ENCODE measurements around the gene UCKL1.
A peak's percentile ranks its signal among the peaks of the same experiment; 100 is the strongest.
"Not testable (repeated sequence)": the region's sequence is repeated elsewhere in the genome, so short reads cannot be mapped to it uniquely, and the experiment has no call there.

The UCKL1 gene

GRCh38 chr20:63942969-63943807, 13.0 kb downstream of the UCKL1 start:
- DNase-seq, result no peak

GRCh38 chr20:63942250-63942951, 13.8 kb downstream of the UCKL1 start:
- DNase-seq, result peak; percentile 49 to 76 (median 59)

DNA sequence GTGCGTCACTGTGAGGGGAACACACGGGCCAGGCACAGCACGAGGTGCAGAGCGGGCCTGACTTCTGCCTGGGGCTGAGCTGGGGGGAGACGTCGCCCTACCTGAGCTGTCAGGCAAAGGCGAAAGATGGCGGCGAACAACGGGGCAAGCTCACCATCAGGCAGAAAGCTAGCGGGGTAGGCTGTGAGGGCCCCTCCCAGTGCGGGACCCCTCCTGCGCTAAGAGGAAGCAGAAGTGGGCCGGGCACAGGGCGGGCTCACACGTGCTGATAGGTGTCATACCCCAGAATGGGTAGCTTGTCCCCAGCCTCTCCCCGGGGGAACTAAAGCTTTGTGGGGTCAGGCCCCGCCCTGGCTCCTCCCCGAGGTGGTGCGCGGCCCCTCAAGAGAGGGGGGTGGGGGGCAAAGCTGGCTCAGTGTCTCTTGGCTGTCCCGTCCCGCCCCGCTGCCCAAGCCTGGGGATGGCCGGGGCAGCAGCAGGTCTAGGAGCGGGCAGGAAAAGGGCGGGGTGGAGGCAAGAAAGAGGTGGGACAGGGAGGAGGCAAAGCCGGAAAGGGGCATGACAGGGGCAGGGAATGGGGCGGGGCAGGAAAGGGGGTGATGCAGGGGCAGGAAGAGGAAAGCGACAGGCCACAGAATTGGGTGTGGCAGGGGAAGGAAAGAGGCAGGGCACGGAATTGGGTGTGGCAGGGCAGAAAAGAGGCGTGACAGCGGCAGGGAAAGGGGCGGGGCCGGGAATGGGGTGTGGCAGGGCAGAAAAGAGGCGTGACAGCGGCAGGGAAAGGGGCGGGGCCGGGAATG, 14.7 kb downstream of the UCKL1 start:
- peak; percentile 62 to 84 (median 77) for DNase-seq

DNA sequence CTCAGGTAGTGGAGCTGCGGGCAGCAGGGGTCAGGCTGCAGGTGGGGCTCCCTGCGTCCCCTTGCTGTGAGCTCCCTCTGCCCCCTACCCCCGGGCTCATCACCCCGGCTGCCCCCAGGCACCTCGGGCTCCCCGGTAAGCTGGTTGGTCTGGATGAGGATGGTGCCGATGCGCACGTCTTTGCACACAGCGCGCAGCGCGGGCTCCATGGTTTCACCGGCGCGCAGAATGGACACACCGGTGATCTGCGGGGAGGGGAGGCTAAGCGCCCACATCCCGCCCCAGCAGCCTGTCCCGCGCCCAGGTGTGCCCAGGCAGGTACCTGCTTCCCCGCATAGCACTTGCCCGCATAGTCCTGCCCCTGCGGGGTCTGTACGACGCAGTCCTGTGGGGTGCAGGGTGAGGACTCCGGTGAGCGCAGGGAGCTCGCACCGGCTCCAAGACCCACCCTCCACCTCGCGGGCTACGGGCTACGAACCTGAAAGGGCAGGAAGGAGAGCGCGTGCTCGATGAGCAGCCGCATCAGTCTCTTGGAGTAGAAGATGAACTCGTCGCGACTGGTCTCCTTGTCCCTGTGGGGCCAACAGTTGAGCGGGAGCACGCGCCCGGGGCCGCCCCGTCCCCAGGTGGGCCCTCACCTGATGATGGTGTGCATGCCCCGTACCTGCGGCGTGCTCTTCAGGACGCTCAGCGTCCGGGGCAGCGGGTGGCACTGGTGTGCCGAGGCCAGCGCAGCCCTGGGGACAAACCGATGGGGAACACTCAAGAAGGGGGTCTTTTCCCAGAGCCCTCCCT, 15.5 kb downstream of the UCKL1 start:
- no peak for DNase-seq

DNA sequence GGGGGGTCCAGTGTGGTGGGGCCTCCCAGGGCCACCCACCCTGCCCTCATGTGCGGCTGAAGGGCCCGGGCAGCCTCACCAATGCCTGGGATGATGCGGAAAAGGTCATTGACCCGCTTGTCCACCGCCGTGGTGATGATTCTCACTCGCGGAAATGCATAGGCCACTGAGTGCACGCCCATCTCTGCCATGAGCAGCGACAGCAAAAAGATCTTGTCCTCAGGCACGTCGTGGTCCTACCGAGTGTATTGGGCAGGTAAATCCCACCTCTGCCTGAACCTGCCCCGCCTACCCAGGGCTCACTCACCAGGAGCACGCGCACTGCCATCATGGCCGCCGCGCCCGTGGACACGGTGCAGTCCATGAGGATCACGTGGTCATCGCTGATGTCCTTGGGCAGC, 16.1 kb downstream of the UCKL1 start:
- DNase-seq, result no peak

DNA sequence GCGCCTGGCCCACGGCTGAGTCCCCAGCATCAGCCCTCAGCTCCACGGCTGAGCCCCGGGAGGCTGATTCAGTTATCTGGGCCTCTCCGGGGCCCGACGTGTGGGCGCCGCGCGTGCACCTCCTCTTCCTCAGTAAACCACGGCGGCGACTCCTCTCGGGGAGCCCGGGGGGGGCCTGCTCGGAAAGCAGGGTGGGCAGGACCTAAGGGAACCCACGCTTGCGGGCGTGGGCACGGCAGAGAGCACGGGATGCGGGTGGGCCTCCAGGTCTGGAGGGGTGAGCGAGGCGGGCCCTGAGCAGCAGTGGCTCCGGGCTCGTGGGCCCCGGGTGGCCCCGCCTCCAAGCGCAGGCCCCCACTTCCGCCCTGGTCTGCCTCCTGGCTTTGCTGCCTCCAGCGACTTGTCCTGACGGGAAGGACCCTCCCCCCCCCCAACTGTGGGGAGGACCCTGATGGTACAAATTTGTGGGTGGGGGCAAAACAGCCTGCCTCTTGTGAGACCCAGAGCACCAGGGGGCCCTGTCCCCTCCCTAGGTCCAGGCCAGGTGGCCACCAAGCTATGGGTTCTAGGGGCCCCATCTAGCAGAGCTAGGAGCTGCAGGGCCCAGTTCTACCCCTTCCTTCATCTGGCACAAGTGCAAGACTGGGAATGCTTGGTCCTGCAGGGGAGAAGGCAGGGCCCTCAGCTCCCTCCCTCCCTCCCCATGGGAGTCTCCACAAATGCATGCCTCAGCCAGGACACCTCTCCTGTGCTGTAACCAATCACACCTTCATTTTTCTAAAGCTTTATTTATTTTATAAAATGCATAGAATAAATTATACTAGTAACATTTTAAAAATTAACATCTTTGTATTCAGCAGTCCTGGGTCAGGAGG, 16.9 kb downstream of the UCKL1 start:
- DNase-seq, result no peak

GRCh38 chr20:63937596-63937995, 18.6 kb downstream of the UCKL1 start:
- DNase-seq, result no peak

DNA sequence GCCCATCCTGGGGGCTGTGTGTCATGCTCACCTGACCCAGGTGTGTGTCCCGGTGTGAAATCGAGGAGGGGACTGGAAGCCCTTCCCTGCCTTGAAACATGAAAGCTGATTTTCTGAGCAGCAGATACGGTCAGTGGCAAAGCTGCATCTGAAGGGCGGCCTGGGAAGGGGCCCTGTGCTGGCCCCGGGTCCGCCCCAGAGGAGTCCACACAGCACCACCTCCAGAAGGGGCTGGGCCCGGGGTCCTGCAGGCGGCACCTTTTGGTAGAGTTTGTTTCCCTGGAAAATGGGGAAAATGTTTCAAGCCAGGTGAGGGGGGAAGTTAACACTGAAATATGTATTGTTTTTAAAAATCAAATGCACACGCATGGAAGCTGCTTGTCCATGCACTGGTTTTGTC, 20.8 kb downstream of the UCKL1 start:
- DNase-seq, result no peak

DNA sequence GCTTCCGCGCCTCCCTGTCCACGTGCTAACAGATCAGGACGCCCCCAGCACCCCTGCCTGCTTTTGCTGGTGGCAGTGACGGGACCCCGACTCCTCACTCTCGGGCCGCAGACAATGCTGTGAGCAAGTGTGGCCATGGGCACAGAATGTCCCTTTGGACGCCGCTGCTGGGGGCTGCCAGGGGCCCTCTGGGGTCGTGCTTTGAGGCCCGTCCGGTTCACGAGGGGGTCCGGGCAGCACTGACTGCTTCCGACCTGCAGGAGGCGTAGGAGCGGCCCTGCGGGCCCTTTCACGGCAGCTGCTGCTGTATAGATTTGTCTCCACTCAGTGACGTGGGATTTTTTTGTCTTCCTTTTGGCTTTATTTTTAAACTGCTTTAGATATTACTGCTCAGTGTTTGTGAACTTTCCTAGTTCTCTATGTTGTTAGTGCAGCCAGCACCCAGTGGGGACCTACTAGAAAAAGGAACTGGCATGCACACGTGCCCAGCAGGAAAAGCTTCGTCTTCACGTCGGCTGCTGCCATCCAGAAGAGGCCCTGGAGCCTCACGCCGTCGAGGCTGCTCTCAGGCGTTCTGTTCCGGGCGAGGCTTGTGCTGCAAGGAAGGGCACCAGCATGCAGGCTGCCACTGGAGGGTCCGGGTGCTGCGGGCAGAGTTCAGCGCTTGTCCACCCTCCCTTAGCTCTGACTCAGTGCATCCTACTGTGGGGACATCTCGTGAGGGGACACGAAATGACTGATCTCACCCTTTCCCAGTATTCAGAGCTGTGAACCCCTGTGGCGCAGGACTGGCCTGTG, 21.7 kb downstream of the UCKL1 start:
- no peak for DNase-seq

DNA sequence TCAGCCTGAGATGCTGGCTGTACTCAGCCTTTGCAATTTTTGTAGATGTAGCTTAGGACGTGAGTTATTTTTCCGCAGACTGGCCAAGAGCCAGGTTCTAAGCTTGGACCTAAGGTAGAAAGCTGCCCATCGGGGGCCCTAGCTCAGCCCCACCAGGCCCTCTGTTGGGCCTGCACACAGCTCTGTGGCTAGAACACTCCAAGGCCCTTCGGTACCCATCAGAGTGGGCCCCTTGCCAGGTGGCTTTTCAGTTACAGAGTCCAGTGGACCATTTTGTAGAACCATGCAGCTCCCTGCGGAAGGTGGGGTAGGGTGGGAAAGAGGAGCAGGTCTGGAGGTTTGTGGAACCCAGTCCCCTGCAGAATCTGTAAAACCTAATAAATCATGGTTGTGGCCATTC, 22.6 kb downstream of the UCKL1 start:
- no peak for DNase-seq

- DNase-seq, result no peak
Measured at GRCh38 chr20:63932606-63933160, 23.5 kb downstream of the UCKL1 start.

DNA sequence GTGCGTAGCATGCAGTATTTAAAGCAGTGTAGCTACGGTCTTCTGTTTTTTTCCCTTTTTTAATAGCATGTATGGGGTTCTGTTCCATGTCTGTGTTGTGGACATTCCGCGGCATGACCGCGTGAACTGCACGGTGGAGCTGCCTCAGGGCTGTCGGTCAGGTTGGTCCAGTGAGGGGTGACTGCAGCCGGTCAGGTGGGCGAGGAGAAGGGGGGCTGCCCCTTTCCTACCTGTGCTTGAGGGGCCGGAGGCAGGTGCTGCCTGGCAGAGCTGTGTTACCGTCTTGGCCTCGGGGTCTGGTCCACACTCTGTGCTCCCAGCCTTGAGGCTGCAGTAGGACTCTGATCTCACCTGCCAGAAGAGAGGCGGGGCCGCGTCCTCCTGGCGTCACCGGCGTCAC, 24.5 kb downstream of the UCKL1 start:
- no peak for DNase-seq

GRCh38 chr20:63930971-63931553, 25.2 kb downstream of the UCKL1 start:
- no peak for DNase-seq

DNA sequence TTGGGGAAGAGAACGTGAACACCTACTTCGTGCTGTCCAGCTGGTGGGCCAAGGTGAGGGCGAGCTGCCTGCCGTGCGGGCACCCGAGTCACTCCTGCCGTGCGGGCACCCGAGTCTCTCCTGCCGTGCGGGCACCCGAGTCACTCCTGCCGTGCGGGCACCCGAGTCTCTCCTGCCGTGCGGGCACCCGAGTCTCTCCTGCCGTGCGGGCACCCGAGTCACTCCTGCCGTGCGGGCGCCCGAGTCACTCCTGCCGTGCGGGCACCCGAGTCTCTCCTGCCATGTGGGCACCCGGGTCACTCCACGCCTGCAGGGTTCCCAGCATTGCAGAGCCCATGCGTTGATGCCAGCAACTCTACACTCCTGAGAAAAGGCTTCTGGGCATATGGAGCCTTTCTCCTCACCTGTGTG, 26.7 kb downstream of the UCKL1 start:
- not testable (repeated sequence) for DNase-seq

DNA sequence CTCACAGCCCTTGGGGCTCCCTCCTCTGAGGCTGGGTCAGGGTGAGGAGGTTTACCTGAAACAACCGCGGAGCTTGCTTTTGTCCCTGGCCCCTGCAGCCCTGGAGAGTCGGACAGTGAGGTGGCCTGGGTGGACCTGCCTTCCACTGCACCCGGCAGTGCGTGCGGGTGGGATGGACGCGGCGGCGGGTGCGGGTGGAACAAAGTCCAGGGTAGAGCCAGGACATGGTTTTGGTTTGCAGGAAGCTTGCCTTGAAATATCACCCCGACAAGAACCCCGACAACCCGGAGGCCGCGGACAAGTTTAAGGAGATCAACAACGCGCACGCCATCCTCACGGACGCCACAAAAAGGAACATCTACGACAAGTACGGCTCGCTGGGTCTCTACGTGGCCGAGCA, 27.1 kb downstream of the UCKL1 start:
- DNase-seq, result no peak

DNA sequence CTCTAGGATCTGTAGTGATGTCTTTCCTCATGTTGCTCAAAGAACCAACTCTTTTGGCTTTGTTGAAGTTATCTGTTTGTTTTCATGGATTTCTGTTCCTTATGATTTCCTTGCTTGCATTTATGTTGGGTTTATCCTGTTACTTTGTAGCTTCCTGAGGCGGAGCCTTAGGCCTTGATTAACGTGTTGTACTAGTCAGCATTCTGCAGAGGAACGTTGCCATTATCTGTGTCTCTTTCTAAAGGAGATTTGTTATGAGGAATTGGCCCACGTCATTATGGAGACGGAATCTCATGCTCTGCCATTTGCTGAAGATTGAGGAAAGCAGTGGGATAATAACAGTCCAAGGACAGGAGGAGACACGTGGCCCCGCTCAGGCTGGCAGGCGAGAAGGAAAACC, 29.9 kb downstream of the UCKL1 start:
- DNase-seq, result no peak

DNA sequence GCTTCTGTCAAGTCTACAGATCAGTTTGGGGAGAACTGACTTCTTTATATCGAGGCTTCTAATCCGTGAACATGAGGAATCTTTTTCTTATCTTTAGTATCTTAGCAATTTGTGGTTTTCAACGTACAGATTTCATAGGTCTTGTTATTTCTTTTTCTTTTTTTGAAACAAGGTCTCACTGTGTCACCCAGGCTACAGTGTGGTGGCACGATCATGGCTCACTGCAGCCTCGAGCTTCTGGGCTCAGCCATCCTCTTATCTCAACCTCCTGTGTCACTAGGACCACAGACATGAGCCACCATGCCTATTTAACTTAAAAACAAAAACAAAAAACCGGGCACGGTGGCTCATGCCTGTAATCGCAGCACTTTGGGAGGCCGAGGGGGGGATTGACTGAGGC, 32.0 kb downstream of the UCKL1 start:
- no peak for DNase-seq

DNA sequence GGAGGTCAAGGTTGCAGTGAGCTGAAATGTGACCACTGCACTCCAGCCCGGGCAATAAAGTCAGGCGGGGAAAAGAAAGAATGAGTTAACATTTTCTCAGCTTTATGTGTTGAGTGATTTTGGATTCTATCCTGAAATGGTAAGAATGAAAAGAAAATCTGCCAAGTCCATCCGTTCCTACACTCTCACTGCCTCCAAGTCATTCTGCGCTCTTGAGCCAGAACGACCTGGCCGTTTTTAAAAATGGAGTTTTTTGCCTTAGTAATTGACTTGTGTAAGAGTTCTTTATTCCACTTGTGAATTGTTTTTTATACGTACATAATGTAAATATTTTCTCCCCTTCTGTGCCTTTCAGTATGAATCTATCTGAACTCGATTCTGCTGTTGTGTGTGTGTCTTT, 32.6 kb downstream of the UCKL1 start:
- no peak for DNase-seq

DNA sequence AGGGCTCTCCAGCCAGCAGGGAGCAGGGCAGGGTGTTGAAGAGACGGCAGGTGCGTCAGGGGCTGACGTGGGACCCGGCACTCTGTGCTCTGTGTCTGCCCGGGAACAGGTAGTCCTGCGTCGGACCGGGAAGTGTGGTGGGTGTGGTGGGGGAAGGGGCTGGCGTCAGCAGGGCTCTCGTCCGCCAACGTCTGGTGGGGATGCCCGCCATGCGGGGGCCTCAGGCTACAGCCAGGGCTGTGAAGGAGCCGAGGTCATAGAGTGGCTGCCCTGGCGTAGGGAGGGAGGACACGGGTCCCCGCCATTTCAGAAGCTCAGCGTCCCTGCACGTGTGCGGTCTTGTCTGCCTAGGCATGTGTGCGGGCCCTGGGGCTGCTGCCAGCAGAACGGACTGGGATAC, 36.0 kb downstream of the UCKL1 start:
- DNase-seq, result no peak

- no peak for DNase-seq
Measured at GRCh38 chr20:63919130-63919529, 37.1 kb downstream of the UCKL1 start.
